KBM-7 (cell line): ENCODE data around the gene LAMA3.

Experiments
- DNase-seq: peaks from one replicate; pipeline ENCODE4 v3.0.0-alpha.2; 2015
- in situ Hi-C: fragments of 300-500 bp; cut with MboI; formaldehyde crosslinking; loops from 2 replicates; pipeline ENCODE4 v1.14.3; 2020; ENCODE audit warnings: low sequenced_read_pairs, low pct_unique_long_range_greater_than_20kb, mixed read lengths

LAMA3 gene

GRCh38 chr18:23746851-23747250 lies 57.6 kb downstream of the LAMA3 start:
- in situ Hi-C loops, result no loop called here
- no peak for DNase-seq

DNA sequence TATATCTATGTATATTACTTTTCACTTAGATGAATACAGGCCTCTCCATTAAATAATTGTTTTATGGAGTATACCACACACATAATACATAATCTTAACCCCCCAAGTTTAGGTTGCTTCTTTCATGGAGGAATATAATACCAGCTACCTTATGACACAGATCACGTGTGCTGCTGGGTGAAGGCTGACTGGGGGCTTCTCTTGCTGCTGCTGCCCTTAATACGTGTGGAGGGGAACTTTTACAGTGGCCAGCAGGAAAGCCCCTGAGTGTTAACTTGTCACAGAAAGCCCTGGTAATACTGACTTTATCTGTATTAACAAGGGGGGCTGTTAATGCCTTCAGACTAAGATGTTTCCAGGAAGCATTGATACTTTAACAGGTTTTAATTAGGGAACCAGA lies 63.1 kb downstream of the LAMA3 start:
- in situ Hi-C loops, result no loop called here
- no peak for DNase-seq

DNA sequence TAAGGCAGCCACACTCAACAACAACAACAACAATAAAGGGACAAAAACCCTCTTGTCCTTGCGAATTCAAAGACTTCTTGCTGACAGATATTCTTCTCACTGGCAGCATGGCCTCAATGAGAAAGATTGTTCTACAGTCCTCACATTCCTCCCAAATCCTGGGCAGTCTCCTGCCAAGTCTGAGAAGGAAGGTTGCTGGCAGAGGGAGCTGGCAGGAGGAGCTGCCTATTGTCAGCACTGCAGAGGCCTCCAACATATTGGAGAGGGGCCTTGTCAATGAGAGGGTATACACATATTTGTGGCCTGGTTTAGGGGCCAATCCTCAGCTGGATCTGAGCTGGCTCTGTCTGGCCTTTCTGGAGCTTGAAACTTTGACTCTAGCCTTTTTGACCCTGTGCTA lies 63.5 kb downstream of the LAMA3 start:
- in situ Hi-C loops, result no loop called here
- no peak for DNase-seq

GRCh38 chr18:23756590-23757436 lies 67.6 kb downstream of the LAMA3 start:
- DNase-seq, result no peak
- in situ Hi-C loops, result no loop called here

DNA sequence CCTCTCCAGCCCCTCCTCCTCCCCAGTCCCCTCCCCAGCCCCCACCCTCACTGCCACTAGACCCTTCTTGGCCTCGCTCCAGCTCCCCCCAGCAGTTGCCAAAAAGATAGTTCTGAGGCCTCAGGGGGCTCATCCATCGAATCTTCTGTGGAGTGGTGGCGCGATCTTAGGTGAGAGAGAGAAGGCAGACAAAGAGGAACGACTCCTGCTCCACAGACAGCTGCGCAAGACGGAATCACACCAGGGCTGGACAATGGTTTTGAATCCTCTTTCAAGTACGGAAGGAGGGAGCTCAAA lies 68.1 kb downstream of the LAMA3 start:
- no peak for DNase-seq
- in situ Hi-C loops, result no loop called here

- DNase-seq, result no peak
- in situ Hi-C loops, result no loop called here
Measured at GRCh38 chr18:23758281-23758680, 69.0 kb downstream of the LAMA3 start.

- DNase-seq, result no peak
- in situ Hi-C loops, result no loop called here
Measured at GRCh38 chr18:23761941-23762340, 72.7 kb downstream of the LAMA3 start.

DNA sequence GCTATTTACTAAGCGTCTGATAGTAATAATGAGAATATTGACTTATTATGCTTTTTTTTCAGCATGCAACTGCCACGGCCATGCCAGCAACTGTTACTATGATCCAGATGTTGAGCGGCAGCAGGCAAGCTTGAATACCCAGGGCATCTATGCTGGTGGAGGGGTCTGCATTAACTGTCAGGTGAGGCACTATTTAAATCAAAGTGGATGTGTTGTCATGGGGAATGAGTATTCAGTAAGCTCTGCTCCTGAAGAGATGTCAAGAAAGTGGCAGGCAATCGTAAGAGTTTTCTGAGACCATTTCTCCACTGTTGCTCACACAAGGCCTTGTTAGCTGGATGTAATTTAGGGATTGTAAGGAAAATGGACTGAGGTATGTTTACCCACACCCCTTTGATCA lies 74.1 kb downstream of the LAMA3 start:
- in situ Hi-C loops, result no loop called here
- no peak for DNase-seq

DNA sequence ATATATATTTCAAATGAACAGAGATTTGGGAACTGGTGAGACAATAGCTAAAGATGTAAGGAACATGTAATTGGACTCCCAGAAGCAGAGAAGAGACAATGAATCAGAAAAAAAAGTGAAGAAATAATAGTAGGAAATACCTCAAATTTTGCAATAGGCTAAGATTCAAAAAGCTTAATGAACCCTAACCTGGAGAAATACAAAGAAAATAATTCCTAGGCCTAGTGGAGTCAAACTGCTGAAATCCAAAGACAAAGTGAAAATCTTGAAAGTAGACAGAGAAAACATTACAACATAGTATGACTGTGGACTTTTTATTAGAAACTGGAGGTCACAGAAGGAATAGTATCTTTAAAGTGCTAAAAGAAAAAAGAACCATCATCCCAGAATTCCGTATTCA lies 76.7 kb downstream of the LAMA3 start:
- in situ Hi-C loops, result no loop called here
- DNase-seq, result no peak

DNA sequence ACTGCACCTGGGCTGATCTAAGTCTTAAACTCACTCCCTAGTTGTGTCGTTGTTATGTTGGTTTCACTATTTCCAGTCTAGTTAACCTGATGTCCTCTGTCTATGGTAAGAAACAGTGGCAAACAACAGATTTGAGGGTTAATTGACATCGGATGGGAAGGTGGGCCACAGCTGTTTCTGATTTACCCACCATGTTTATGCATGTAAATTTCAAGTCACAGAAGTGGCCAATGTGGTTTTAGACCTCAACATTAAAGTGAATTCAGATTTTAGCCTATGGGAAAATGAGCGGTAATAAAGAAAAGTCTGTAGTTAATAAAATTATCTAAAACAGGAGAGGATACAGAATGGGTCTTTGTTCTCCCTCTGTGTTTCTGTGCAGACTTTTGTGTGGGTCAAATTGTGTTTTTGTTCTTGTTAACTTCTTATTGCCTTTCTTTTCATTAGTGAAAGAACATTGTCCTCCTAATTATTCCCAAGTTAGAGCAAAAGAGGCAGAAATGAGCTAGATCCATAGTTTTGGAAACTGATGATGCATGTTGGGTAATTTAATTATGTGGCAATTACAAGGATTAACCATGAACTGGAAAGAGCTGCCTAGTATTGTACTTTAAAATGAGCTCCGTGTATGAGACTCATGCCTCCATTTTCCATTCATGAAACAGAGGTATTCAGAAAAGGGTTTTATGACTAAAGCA lies 83.2 kb downstream of the LAMA3 start:
- no peak for DNase-seq
- in situ Hi-C loops, result no loop called here

DNA sequence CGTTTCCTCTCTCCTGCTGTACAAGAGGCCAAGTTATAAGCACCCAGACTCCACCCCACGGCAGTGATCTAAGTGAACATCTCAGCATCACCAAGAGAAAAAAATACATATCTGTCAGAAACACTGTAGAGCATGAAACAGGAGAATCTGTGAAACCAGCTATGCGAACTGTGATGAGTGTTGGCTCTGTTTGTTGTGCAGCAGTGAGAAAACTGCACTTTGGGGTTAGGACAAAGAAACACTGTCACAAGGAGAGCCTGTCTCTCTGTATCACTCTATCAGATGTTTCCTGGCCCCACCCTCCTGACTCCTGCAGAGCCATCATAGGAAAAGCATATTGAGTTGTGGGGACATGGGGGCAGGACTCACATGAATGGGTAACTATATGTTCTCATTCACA lies 87.1 kb downstream of the LAMA3 start:
- in situ Hi-C loops, result no loop called here
- no peak for DNase-seq

DNA sequence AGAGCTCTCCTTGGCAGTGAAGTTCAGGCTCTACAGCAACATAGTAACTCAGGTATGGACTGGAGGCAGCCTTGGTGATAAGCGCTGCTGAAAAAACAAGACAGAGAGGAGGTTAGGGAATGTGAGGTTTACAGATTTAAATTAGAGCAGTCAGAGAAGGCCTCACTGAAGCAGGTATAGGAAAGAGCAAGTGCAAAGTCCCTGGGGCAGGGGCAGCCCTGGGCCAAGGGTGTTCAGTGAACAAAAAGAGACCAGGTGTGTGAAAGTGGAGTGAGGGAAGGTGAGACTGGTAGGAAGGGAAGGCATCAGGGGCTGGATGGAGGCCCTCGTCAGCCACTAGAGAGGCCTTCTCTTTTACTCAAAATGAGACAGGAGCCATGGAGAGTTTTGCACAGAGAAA lies 89.6 kb downstream of the LAMA3 start:
- in situ Hi-C loops, result no loop called here

GRCh38 chr18:23779696-23780303 lies 90.5 kb downstream of the LAMA3 start:
- in situ Hi-C loops, result no loop called here

More for the DNA sequence above, 89.6 kb downstream of the LAMA3 start:
- DNase-seq, result no peak

DNA sequence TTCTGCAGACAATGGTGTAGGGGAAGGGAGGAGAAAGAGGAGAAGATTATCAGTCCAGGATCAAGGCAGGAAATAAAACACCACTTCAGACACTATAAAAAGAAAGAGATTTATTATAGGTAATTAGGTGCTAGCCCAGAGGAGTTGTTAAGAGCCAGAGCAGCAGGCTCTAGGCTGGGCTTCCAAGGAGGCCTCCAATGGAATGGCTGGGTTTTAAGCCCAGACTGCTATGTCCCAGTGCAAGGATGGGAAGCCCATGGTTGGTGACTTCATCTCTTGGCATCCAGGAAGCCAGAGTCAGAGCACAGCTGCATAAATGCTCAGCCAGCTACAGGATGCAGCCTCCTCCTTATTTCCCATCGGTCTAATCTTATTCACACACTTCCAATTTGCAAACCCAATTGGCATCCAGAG lies 95.6 kb downstream of the LAMA3 start:
- in situ Hi-C loops, result no loop called here
- DNase-seq, result no peak

More at GRCh38 chr18:23779696-23780303, 90.5 kb downstream of the LAMA3 start:
- no peak for DNase-seq

GRCh38 chr18:23793051-23793450 lies 103.8 kb downstream of the LAMA3 start:
- DNase-seq, result no peak
- in situ Hi-C loops, result no loop called here

- no peak for DNase-seq
- in situ Hi-C loops, result no loop called here
Measured at GRCh38 chr18:23793985-23794867, 105.0 kb downstream of the LAMA3 start.

GRCh38 chr18:23798249-23798648 lies 109.0 kb downstream of the LAMA3 start:
- in situ Hi-C loops, result no loop called here
- no peak for DNase-seq

- DNase-seq, result no peak
- in situ Hi-C loops, result no loop called here
Measured at GRCh38 chr18:23798824-23799223, 109.6 kb downstream of the LAMA3 start.

DNA sequence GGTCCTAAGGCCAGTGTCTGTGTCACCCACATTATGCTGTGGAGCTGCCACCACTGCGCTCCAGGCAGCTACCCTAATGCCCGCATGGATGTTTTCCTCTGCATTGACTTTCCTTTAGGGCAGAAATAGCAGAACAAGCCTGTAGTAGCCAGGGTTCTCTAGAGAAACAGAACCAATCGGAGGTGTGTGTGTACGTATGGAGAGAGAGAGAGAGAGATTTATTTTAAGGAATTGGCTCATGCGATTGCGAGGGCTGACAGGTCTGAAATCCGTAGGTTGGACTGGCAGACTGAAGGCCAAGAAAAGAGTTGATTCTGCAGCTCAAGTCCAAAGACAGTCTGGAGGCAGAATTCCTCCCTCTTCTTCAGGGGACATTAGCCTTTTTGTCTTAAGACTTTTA lies 110.3 kb downstream of the LAMA3 start:
- in situ Hi-C loops, result no loop called here
- DNase-seq, result no peak

DNA sequence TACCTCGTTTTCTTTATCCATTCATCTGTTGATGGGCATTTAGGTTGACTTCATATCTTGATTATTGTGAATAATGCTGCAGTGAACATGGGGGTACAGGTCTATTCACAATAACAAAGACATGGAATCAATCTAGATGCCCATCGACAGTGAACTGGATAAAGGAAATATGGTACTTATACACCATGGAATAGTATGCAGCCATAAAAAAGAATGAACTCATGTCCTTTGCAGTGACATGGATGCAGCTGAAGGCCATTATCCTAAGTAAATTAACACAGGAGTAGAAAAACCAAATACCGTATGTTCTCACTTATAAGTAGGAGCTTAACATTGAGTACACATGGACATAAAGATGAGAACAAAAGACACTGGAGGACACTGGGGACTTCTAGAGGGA lies 111.6 kb downstream of the LAMA3 start:
- in situ Hi-C loops, result no loop called here
- no peak for DNase-seq
